OCI-LY7 (cell line): ENCODE measurements around the gene MAPK4.
"Not testable (repeated sequence)": the region's sequence is repeated elsewhere in the genome, so short reads cannot be mapped to it uniquely, and the experiment has no call there.

Experiments used
- EZH2phosphoT487 ChIP-seq: fragments of 200-600 bp; sonication (generic); IDR thresholded peaks from 2 replicates; pipeline ENCODE4 v1.6.1; 2018; ENCODE audit warnings: low read depth, borderline replicate concordance, mild to moderate bottlenecking, mixed run types, antibody characterized with exemption, low read length, moderate library complexity, mixed read lengths
- TF ChIP-seq, protein P1 (sequence below): fragments of 200-600 bp; sonication (generic); conservative IDR thresholded peaks from 2 replicates; pipeline ENCODE4 v1.5.1; 2014; ENCODE audit warnings: mild to moderate bottlenecking, antibody characterized with exemption, low read length, moderate library complexity, mixed read lengths

DNA sequence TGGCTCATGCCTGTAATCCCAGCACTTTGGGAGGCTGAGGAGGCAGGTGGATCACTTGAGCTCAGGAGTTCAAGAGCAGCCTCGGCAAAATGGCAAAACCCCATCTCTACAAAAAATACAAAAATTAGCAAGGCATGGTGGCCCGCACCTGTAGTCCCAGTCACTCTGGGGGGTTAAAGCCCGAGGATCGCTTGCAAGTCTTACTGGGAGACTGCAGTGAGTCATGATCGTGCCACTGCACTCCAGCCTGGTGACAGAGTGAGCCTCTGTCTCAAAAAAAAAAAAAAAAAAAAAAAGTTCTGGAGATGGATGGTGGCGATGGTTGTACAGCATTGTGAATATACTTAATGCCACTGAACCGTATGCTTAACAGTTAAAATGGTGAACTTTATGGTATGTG is 147.4 kb downstream of the MAPK4 start:
- TF ChIP-seq, protein P1, sequence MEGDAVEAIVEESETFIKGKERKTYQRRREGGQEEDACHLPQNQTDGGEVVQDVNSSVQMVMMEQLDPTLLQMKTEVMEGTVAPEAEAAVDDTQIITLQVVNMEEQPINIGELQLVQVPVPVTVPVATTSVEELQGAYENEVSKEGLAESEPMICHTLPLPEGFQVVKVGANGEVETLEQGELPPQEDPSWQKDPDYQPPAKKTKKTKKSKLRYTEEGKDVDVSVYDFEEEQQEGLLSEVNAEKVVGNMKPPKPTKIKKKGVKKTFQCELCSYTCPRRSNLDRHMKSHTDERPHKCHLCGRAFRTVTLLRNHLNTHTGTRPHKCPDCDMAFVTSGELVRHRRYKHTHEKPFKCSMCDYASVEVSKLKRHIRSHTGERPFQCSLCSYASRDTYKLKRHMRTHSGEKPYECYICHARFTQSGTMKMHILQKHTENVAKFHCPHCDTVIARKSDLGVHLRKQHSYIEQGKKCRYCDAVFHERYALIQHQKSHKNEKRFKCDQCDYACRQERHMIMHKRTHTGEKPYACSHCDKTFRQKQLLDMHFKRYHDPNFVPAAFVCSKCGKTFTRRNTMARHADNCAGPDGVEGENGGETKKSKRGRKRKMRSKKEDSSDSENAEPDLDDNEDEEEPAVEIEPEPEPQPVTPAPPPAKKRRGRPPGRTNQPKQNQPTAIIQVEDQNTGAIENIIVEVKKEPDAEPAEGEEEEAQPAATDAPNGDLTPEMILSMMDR: not testable (repeated sequence)
- not testable (repeated sequence) for TF ChIP-seq EZH2phosphoT487
